Amniotic epithelial cell (primary cell): ENCODE results near the gene STRA6.
"Not testable (repeated sequence)": the region's sequence is repeated elsewhere in the genome, so short reads cannot be mapped to it uniquely, and the experiment has no call there.

Experiments
- DNase-seq: peaks from one replicate; pipeline ENCODE4 v3.0.0-alpha.2; 2010; ENCODE audit warnings: low read depth

STRA6 gene

DNA sequence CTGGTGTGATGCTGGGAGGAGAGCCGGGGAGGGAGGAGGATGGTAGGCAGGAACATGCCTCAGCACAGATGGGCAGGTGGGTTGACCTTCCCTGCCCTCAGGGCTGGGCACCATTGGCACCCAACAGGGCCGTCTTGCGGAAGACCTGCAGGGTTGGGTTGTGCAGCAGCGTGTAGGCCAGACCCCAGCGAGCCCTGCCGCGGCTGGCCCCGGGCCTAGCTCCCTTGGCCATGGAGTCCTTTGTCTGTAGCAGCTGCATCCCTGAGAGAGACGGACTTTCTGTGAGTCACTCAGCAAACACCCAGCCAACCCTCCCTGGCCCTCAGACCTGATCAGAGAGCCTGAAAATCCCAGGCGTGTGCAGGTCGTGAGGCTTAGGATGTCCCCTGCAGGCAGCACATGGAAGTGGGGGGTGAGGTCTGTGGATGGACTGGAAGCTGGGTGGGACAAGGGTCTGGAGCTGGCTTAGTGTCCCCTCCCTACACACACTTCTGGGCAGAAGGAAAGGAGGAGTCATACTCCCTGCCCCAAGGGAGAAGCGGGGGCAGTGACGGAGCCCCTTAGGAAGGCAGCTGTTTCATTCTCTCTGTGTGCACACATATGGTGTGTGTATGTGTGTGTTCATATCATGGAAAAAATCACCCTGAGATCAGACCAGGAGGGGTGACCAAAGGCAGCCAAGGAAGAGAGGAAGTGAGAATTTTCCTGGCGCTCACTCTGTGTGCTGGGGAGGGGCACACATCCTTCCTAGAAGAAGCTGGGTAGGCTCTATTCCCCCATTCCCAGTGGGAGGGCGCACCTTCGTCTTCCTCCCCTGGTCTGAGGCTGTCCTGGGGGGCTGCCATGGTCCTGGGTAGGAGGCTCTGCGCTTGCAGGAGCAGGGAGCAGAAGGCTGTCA lies 22.4 kb downstream of the STRA6 start:
- DNase-seq, result no peak

DNA sequence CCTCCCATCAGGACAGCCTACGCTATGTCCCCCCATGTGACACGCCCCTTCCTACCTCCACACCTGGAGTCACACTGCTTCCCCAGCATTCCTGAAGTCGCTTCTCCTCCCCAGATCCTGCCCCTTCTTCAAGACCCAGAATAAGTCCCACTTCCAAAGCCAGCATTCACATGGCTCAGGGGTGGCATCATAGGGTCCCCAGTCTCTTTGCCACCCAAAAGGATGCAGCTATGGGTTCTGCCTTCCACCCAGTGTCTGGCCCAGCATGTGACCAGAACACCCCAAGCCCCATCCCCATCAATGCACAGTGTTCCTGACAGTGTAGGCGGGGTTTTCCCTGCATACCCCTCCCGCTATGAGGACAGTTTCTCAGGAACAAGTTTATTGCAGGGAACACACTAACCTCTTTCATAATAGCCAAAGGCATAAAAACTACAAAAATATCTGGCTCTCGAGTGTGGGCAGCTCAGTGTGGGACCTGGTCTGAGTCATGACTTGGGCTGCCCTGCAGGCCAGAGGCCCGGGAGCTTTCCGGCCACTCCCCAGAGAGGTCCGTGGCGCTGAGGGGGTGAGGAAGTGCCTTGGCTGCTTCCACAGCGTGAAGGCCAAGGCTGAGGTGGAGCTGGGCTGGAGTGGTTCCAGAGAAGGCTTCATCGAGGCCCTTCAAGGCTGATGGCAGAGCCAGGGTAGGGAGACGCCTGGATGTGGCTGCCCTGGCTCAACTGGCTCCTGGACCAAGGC lies 23.3 kb downstream of the STRA6 start:
- peak; percentile 94 for DNase-seq

- no peak for DNase-seq
Observed at GRCh38 chr15:74178326-74179100, 24.1 kb downstream of the STRA6 start.

GRCh38 chr15:74176262-74177214 lies 26.0 kb downstream of the STRA6 start:
- DNase-seq, result no peak

GRCh38 chr15:74175271-74176191 lies 27.1 kb downstream of the STRA6 start:
- no peak for DNase-seq

- no peak for DNase-seq
Observed at GRCh38 chr15:74174958-74175253, 27.7 kb downstream of the STRA6 start.

DNA sequence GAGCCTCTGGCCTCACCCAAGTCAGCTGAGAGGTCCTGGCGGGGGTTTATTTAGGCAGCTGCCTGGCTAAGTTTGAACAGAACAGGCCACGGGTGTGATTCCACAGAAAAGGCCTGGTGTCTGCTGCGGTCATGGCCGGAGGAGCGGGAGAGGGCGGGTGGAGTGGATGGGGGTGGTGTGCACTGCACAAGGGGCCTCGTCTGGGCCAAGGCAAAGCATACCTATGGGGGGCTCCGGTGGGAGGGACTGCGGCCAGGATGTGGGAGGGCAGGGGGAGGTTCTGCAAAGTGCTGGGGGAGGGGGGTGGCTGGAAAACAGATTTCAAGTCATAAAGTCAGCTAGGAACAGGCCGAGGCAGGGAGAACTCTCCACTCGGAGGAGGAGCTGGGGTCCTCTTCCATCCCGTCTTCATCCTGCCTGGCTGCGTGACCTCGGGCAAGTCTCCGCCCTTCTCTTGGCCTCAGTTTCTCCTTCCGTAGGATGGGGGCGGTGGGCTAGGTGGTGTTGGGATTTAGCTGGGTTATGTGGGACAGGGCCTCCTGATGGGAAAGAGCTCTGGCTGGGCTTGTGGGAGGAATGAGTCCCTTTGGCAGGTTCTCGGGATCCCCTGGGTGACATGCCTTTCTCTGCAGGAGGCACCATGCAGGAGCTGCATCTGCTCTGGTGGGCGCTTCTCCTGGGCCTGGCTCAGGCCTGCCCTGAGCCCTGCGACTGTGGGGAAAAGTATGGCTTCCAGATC lies 28.2 kb downstream of the STRA6 start:
- no peak for DNase-seq

- DNase-seq, result no peak
Observed at GRCh38 chr15:74173380-74174218, 29.0 kb downstream of the STRA6 start, which contains the start of gene ISLR. Gene ISLR, plus strand, starts transcription at chr15:74173710. Its CDS starts 1,149 bp downstream, at chr15:74174859.

- peak; percentile 35 for DNase-seq
Observed at GRCh38 chr15:74172701-74173379, 29.7 kb downstream of the STRA6 start.

GRCh38 chr15:74171965-74172541 lies 30.5 kb downstream of the STRA6 start:
- no peak for DNase-seq

- no peak for DNase-seq
Observed at GRCh38 chr15:74170875-74171578, 31.6 kb downstream of the STRA6 start.

DNA sequence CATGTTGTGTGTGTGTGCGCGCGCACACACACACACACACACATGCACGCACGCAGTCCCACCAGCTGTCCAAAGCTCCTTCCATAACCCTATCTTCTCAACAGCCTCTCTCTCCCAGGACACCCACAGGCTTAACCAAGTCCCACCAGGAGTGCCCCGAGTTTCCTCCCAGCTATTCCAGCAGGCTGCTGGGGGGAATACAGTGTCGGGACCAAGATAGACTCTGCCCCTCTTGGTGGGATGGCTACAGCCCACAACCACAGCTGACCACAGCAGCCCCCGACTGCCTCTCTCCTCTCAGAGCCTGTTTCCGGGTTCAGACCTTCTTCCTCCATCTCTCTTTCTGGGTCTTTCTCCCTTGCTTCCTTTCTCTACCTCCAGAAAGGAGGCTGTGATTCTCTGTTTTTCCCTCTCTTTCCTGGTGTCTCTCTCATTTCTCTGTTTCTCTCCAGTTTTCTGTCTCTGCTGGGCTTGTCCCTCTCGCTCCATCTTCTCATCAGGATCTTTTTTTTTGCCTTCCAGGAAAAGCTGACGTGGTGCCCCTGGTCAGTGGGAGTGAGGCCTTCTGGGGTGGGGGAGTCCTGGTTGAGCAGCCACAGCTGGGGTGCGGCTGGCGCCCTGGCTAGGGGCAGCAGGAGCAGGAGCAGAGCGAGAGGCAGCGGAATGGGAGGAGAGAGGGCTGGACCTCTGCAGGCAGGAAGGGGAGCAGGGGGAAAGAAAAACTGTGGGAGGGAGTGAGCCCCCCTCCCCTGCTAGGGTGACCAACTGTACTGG lies 32.3 kb downstream of the STRA6 start:
- no peak for DNase-seq

DNA sequence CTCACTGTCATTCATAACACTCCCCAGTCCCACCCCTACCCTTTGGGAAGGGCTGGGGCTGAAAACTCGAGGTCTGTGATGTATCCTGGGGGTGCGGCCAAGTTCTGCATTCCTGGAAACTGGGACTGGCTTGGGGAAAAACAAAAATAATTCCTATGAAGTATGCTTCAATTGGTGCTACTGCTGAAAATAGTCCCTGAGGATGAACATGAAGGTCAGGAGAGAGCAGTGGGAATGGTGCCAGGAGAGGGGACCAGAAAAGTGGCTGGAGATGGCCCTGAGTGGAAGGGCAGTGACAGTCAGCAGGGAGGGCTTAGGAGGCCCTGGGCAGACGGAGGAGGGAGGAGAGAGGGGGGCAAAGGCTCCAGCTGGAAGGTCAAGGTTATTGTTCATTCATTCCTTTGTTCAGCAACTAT lies 33.9 kb downstream of the STRA6 start:
- no peak for DNase-seq

- no peak for DNase-seq
Observed at GRCh38 chr15:74167891-74168331, 34.7 kb downstream of the STRA6 start.

DNA sequence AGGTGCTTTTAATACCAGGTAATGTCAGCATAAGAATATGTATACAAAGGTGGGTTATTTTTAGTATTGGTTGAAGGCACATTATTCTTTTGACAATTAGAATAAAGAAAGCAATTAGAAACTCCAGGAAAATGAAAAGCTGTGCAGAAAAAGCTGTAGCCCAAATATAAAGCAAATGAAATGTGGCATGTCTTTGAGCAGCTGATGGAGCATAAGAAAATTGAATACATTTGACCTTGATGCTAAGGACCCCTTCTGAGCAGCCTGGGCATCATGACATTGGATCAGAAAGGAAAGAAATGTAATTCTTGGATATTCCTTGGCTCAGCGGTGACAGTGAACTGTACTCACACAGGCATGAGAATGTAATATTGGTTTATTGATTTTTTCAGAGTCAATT lies 37.1 kb downstream of the STRA6 start:
- DNase-seq, result no peak

DNA sequence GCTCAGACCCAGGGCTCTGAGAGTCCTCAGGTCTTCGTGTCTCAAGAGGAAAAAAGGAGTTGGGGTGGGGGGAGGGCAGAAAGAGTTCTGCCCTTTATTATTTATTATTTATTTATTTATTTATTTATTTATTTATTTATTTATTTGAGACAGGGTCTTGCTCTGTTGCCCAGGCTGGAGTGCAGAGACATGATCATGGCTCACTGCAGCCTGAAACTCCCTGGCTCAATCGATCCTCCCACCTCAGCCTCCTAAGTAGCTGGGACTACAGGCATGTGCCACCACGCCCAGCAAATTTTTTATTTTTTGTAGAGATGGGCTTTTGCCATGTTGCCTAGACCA lies 40.4 kb downstream of the STRA6 start:
- DNase-seq, result not testable (repeated sequence)
